ENCODE results near the gene SLX4IP. TPM values are rescaled to one million over a fixed set of nuclear protein-coding genes. Genes with fewer than 3 reads are reported as not detected.

Gene SLX4IP
- total RNA-seq, 1 experiment from 2014 or later = 11.1 TPM

DNA sequence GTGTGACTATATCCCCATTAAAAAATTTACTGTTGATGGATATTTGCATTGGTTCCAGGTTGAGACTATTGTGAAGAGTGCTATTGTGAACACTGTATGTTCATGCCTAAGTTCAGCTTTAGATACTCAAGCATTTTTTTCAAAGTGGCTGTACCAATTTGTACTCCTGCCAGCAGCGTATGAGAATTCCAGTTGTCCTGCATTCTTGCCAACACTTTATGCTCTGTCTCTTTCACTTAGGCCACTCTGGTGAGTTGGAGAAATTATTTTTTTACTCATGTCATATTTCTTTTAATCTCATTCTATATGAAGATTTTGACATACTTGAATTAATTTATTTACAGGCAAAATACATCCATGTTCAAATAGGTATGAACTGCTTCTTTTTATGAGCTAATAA, 162.5 kb downstream of the SLX4IP start:
- H3K9me3 ChIP-seq (ENCODE audit: control insufficient read depth in 1 of 2, insufficient read depth in 1 of 2, low read depth in 1 of 2, low read length in 2 of 2) = no peaks in the 10 kb centered on the region
- peak overlapping the region; percentile 85 for H3K4me2 ChIP-seq (ENCODE audit: low read length)
- peak overlapping the region; percentile 69; the same call in 1 of the 2 replicates for H3K9ac ChIP-seq (ENCODE audit: low read length)
- no peaks in the 10 kb centered on the region for H3K79me2 ChIP-seq (ENCODE audit: insufficient read depth, low read length)
- no peaks in the 10 kb centered on the region for H3K27me3 ChIP-seq (ENCODE audit: insufficient read depth, low read length)
- TF ChIP-seq, protein P1, sequence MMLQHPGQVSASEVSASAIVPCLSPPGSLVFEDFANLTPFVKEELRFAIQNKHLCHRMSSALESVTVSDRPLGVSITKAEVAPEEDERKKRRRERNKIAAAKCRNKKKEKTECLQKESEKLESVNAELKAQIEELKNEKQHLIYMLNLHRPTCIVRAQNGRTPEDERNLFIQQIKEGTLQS (IDR thresholded peaks at IDR 0.05) = no peak
- TF ChIP-seq, protein P2, sequence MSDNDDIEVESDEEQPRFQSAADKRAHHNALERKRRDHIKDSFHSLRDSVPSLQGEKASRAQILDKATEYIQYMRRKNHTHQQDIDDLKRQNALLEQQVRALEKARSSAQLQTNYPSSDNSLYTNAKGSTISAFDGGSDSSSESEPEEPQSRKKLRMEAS (IDR thresholded peaks at IDR 0.05) = no peak
- intact Hi-C loops (cut with micrococcal nuclease) = no loop called here
- CTCF ChIA-PET = no interaction called here
- DNase-seq (ENCODE audit: low read depth, low spot score) (no peak), ATAC-seq (no peak)
- POLR2A ChIA-PET = interaction anchor here (0.9 kb wide), 1 partner anchor 8 kb away, joined by 3 read pairs; no protein-coding TSS in a partner anchor
- no peak overlapping the region for H2AFZ ChIP-seq (ENCODE audit: low read depth, low read length, poor library complexity, severe bottlenecking)
- H3K36me3 ChIP-seq (ENCODE audit: control insufficient read depth in 1 of 2, insufficient read depth in 2 of 2, low read length in 2 of 2) = no peaks in the 10 kb centered on the region; a peak in 1 of 4 replicates
- H3K27ac ChIP-seq (ENCODE audit: low read depth, low read length) = peak overlapping the region; percentile 90
- H3K9me2 ChIP-seq (ENCODE audit: insufficient read depth) = no peaks in the 10 kb centered on the region
- H3K4me3 ChIP-seq (replicated peaks in 1 of 2; ENCODE audit: low read depth in 1 of 2, low read length in 2 of 2) = peak overlapping the region in 1 of 2 experiments; percentile 55; a peak in 3 of 4 replicates
- no peaks in the 10 kb centered on the region for H4K20me1 ChIP-seq (ENCODE audit: insufficient read depth)
- RAD21 ChIA-PET (ENCODE audit: low non-redundant PET in 1 of 2, low total read pairs in 2 of 2, uncharacterized antibody in 2 of 2, unreplicated experiment in 2 of 2) = no interaction called here
- peaks cover 42 to 44% of the 10 kb centered on the region in 2 experiments for H3K4me1 ChIP-seq (ENCODE audit: control insufficient read depth in 1 of 2, insufficient read depth in 2 of 2, low read length in 2 of 2)
- BruUV-seq (replicated peaks) = no TSS peak

DNA sequence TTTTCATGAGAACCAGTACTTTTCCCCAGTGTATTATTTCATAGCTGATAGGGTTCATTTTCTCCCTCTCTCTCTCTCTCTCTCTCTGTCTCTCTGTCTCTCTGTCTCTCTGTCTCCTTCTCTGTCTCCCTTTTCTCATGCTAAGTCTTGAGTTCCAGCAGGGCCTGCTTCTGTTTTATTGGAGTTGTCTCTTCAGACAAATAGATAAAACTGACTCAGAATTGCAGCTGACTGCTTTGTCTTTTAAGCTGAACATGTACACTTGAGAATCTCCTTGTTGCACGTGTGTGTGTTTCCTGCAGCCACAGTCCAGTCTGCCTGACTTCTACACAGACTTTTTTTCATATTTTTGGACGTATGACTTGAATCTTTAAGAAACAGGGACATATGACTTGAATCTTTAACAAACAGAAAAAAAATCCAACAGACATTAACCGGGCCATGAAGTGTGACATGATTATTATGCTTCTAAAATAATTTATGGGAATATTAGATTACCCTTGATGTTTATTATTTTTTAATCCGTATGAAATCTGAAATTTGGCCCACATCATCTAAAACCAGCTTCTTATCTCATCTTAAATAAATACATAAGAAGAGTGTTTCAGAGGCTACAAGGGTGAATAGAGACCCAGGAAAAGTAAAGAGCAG, 167.2 kb downstream of the SLX4IP start:
- Histone ChIP-seq H3K9me2 (ENCODE audit: insufficient read depth) (no peaks in the 10 kb centered on the region), H3K9ac (ENCODE audit: low read length) (no peak overlapping the region), H3K36me3 (ENCODE audit: control insufficient read depth in 1 of 2, insufficient read depth in 2 of 2, low read length in 2 of 2) (no peaks in the 10 kb centered on the region; a peak in 1 of 4 replicates), H3K4me1 (ENCODE audit: control insufficient read depth in 1 of 2, insufficient read depth in 2 of 2, low read length in 2 of 2) (peaks cover 42 to 54% of the 10 kb centered on the region in 2 experiments), H4K20me1 (ENCODE audit: insufficient read depth) (no peaks in the 10 kb centered on the region), H3K79me2 (ENCODE audit: insufficient read depth, low read length) (no peaks in the 10 kb centered on the region), H3K27me3 (ENCODE audit: insufficient read depth, low read length) (no peaks in the 10 kb centered on the region), H2AFZ (ENCODE audit: low read depth, low read length, poor library complexity, severe bottlenecking) (no peak overlapping the region), H3K9me3 (ENCODE audit: control insufficient read depth in 1 of 2, insufficient read depth in 1 of 2, low read depth in 1 of 2, low read length in 2 of 2) (no peaks in the 10 kb centered on the region), H3K4me3 (replicated peaks in 1 of 2; ENCODE audit: low read depth in 1 of 2, low read length in 2 of 2) (no peak overlapping the region), H3K27ac (ENCODE audit: low read depth, low read length) (no peak overlapping the region), H3K4me2 (ENCODE audit: low read length) (no peak overlapping the region)
- BruUV-seq (replicated peaks) = no TSS peak
- ATAC-seq (no peak), DNase-seq (ENCODE audit: low read depth, low spot score) (no peak)
- intact Hi-C loops (cut with micrococcal nuclease) = no loop called here
- POLR2A ChIA-PET = no interaction called here
- CTCF ChIA-PET = no interaction called here
- RAD21 ChIA-PET (ENCODE audit: low non-redundant PET in 1 of 2, low total read pairs in 2 of 2, uncharacterized antibody in 2 of 2, unreplicated experiment in 2 of 2) = no interaction called here
- no peak for TF ChIP-seq SRF (IDR thresholded peaks at IDR 0.05; ENCODE audit: low read depth)
- TF ChIP-seq FOSL1 (IDR thresholded peaks at IDR 0.05; ENCODE audit: low read depth) = no peak
- TF ChIP-seq, protein P3, sequence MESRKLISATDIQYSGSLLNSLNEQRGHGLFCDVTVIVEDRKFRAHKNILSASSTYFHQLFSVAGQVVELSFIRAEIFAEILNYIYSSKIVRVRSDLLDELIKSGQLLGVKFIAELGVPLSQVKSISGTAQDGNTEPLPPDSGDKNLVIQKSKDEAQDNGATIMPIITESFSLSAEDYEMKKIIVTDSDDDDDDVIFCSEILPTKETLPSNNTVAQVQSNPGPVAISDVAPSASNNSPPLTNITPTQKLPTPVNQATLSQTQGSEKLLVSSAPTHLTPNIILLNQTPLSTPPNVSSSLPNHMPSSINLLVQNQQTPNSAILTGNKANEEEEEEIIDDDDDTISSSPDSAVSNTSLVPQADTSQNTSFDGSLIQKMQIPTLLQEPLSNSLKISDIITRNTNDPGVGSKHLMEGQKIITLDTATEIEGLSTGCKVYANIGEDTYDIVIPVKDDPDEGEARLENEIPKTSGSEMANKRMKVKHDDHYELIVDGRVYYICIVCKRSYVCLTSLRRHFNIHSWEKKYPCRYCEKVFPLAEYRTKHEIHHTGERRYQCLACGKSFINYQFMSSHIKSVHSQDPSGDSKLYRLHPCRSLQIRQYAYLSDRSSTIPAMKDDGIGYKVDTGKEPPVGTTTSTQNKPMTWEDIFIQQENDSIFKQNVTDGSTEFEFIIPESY (IDR thresholded peaks at IDR 0.05; ENCODE audit: extremely low read depth, insufficient replicate concordance, low read length) = no peak
- TF ChIP-seq POLR2A (IDR thresholded peaks at IDR 0.05; ENCODE audit: borderline replicate concordance, extremely low read depth, insufficient read depth, insufficient read length) = no peak
- no peak for TF ChIP-seq ZFX (IDR thresholded peaks at IDR 0.05)
- no peak for TF ChIP-seq RAD21 (IDR thresholded peaks at IDR 0.05; ENCODE audit: low read depth)
- no peak for TF ChIP-seq SP1 (IDR thresholded peaks at IDR 0.05; ENCODE audit: low read depth)
- TF ChIP-seq JUND (IDR thresholded peaks at IDR 0.05) = no peak
- no peak for TF ChIP-seq ELF1 (IDR thresholded peaks at IDR 0.05; ENCODE audit: borderline replicate concordance, low read depth)
- no peak for TF ChIP-seq CBX3 (IDR thresholded peaks at IDR 0.05; ENCODE audit: low read depth)
- TF ChIP-seq CEBPB (IDR thresholded peaks at IDR 0.05; ENCODE audit: low read depth) = no peak
- no peak for TF ChIP-seq SIN3A (IDR thresholded peaks at IDR 0.05; ENCODE audit: low read depth)
- TF ChIP-seq, protein P4, sequence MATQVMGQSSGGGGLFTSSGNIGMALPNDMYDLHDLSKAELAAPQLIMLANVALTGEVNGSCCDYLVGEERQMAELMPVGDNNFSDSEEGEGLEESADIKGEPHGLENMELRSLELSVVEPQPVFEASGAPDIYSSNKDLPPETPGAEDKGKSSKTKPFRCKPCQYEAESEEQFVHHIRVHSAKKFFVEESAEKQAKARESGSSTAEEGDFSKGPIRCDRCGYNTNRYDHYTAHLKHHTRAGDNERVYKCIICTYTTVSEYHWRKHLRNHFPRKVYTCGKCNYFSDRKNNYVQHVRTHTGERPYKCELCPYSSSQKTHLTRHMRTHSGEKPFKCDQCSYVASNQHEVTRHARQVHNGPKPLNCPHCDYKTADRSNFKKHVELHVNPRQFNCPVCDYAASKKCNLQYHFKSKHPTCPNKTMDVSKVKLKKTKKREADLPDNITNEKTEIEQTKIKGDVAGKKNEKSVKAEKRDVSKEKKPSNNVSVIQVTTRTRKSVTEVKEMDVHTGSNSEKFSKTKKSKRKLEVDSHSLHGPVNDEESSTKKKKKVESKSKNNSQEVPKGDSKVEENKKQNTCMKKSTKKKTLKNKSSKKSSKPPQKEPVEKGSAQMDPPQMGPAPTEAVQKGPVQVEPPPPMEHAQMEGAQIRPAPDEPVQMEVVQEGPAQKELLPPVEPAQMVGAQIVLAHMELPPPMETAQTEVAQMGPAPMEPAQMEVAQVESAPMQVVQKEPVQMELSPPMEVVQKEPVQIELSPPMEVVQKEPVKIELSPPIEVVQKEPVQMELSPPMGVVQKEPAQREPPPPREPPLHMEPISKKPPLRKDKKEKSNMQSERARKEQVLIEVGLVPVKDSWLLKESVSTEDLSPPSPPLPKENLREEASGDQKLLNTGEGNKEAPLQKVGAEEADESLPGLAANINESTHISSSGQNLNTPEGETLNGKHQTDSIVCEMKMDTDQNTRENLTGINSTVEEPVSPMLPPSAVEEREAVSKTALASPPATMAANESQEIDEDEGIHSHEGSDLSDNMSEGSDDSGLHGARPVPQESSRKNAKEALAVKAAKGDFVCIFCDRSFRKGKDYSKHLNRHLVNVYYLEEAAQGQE (IDR thresholded peaks at IDR 0.05; ENCODE audit: low read depth) = no peak
- TF ChIP-seq YY1 (IDR thresholded peaks at IDR 0.05; ENCODE audit: extremely low read depth, insufficient replicate concordance, low read depth, low read length) = no peak
- no peak for TF ChIP-seq EGR1 (IDR thresholded peaks at IDR 0.05; ENCODE audit: low read depth)

Data from HCT116 (cell line).